HCT116 (cell line): Measurements from ENCODE around the gene ANKLE2. TPM values are rescaled to one million over a fixed set of nuclear protein-coding genes. Genes with fewer than 3 reads are reported as not detected.

Experiments
- ATAC-seq: fragments of 200-7000 bp; cut with Tn5 transposase; 2 replicates; pipeline ENCODE4 v1.9.1; 2020; ENCODE audit warnings: mild to moderate bottlenecking, moderate library complexity
- BruUV-seq: library from RNA; stranded (reverse); fragments of 400-500 nt; replicated peaks from 2 replicates; lab custom pipeline; 2021; lab: Mats Ljungman, UMichigan
- CTCF ChIA-PET: fragments of 300-600 bp; sonication (Branson Sonifier 250); formaldehyde crosslinking; loops from one replicate; lab custom pipeline; 2021; ENCODE audit warnings: antibody characterized with exemption; lab: Charles Lee
- POLR2A ChIA-PET: fragments of 300-600, 350-600 bp; sonication (Branson Sonifier 250); formaldehyde crosslinking; loops from one replicate; lab custom pipeline; 2021; ENCODE audit warnings: antibody characterized with exemption; lab: Charles Lee
- RAD21 ChIA-PET, 2 experiments: fragments of 300-600 bp; sonication (Branson Sonifier 250); formaldehyde crosslinking; loops; one replicate each; lab custom pipeline; 2023; ENCODE audit warnings: low total read pairs in 2 of 2; ENCODE audit not compliant: uncharacterized antibody in 2 of 2, unreplicated experiment in 2 of 2, low non-redundant PET in 1 of 2; lab: Charles Lee
- DNase-seq: peaks from one replicate; pipeline ENCODE4 v3.0.0-alpha.2; 2010; ENCODE audit warnings: low read depth, low spot score
- H2AFZ ChIP-seq: fragments of 200-600 bp; shearing (Covaris generic), sonication (generic); 2 replicates; pipeline ENCODE4 v1.6.1; 2017; ENCODE audit warnings: low read depth, mixed run types, mixed read lengths, antibody characterized with exemption, low read length; ENCODE audit not compliant: poor library complexity, severe bottlenecking
- H3K27ac ChIP-seq: 2 replicates; pipeline ENCODE4 v1.5.1; 2012; ENCODE audit warnings: low read depth, low read length
- H3K27me3 ChIP-seq: fragments of 200-600 bp; sonication (generic); 2 replicates; pipeline ENCODE4 v1.6.1; 2016; ENCODE audit warnings: mixed run types, low read length, mixed read lengths; ENCODE audit not compliant: insufficient read depth
- H3K36me3 ChIP-seq, 2 experiments: fragments of 200-500 bp in 1 of 2; fragments of 200-600 bp in 1 of 2; sonication (Bioruptor generic) in 1 of 2; sonication (generic) in 1 of 2; 2 replicates each; pipeline versions ENCODE4 v1.5.1 to v1.6.1; 2014 to 2016; ENCODE audit warnings: low read length in 2 of 2, inconsistent platforms in 1 of 2, mixed read lengths in 1 of 2, mixed run types in 1 of 2; ENCODE audit not compliant: insufficient read depth in 2 of 2, control insufficient read depth in 1 of 2
- H3K4me1 ChIP-seq, 2 experiments: fragments of 200-600 bp in 1 of 2; sonication (generic) in 1 of 2; 2 replicates each; pipeline versions ENCODE4 v1.5.1 to v1.6.1; 2012 to 2017; ENCODE audit warnings: low read length in 2 of 2, inconsistent platforms in 1 of 2, mild to moderate bottlenecking in 1 of 2, mixed read lengths in 1 of 2, mixed run types in 1 of 2, moderate library complexity in 1 of 2; ENCODE audit not compliant: insufficient read depth in 2 of 2, control insufficient read depth in 1 of 2
- H3K4me2 ChIP-seq: fragments of 200-600 bp; sonication (generic); 2 replicates; pipeline ENCODE4 v1.6.1; 2017; ENCODE audit warnings: mixed run types, low read length, mixed read lengths
- H3K4me3 ChIP-seq, 2 experiments: fragments of 200-600 bp in 1 of 2; sonication (generic) in 1 of 2; replicated peaks in 1 of 2; 2 replicates each; pipeline ENCODE4 v1.5.1; 2011 to 2016; ENCODE audit warnings: low read length in 2 of 2, control low read depth in 1 of 2, low read depth in 1 of 2, mild to moderate bottlenecking in 1 of 2, mixed read lengths in 1 of 2, mixed run types in 1 of 2
- H3K79me2 ChIP-seq: fragments of 200-600 bp; sonication (generic); 2 replicates; pipeline ENCODE4 v1.6.1; 2017; ENCODE audit warnings: mild to moderate bottlenecking, mixed run types, low read length, moderate library complexity, mixed read lengths; ENCODE audit not compliant: insufficient read depth
- H3K9ac ChIP-seq: fragments of 200-600 bp; sonication (generic); 2 replicates; pipeline ENCODE4 v1.6.1; 2016; ENCODE audit warnings: low read length, mixed read lengths
- H3K9me2 ChIP-seq: fragments of 200-600 bp; sonication (generic), shearing (Covaris generic); 2 replicates; pipeline ENCODE4 v1.6.1; 2017; ENCODE audit warnings: mixed run types, mild to moderate bottlenecking, moderate library complexity; ENCODE audit not compliant: insufficient read depth
- H3K9me3 ChIP-seq, 2 experiments: fragments of 200-500 bp in 1 of 2; fragments of 200-600 bp in 1 of 2; sonication (Bioruptor generic) in 1 of 2; sonication (generic) in 1 of 2; 2 replicates each; pipeline ENCODE4 v1.6.1; 2014 to 2017; ENCODE audit warnings: low read length in 2 of 2, mixed read lengths in 2 of 2, inconsistent platforms in 1 of 2, low read depth in 1 of 2, mild to moderate bottlenecking in 1 of 2, mixed run types in 1 of 2, moderate library complexity in 1 of 2; ENCODE audit not compliant: control insufficient read depth in 1 of 2, insufficient read depth in 1 of 2
- H4K20me1 ChIP-seq: fragments of 200-600 bp; sonication (generic), shearing (Covaris generic); 2 replicates; pipeline ENCODE4 v1.6.1; 2017; ENCODE audit warnings: mixed run types, mild to moderate bottlenecking, moderate library complexity; ENCODE audit not compliant: insufficient read depth
- CTCF ChIP-seq, 3 experiments: fragments of 200-600 bp in 1 of 3; sonication (generic) in 1 of 3; IDR thresholded peaks in 2 of 3; conservative IDR thresholded peaks in 1 of 3; 2 replicates each; pipeline ENCODE4 v1.5.1; 2012 to 2017; ENCODE audit warnings: low read depth in 2 of 3, low read length in 2 of 3, antibody characterized with exemption in 1 of 3, borderline replicate concordance in 1 of 3, control low read depth in 1 of 3, mild to moderate bottlenecking in 1 of 3, mixed read lengths in 1 of 3, mixed run types in 1 of 3, moderate library complexity in 1 of 3; ENCODE audit not compliant: insufficient read depth in 1 of 3
- EGR1 ChIP-seq: IDR thresholded peaks from 2 replicates; pipeline ENCODE4 v1.6.1; 2012; ENCODE audit warnings: low read depth
- EZH2 ChIP-seq: fragments of 200-600 bp; sonication (generic); IDR thresholded peaks from 2 replicates; pipeline ENCODE4 v1.6.1; 2017; ENCODE audit warnings: antibody characterized with exemption, mixed run types
- FOSL1 ChIP-seq: IDR thresholded peaks from 2 replicates; pipeline ENCODE4 v1.6.1; 2012; ENCODE audit warnings: low read depth
- POLR2AphosphoS5 ChIP-seq: IDR thresholded peaks from 2 replicates; pipeline ENCODE4 v1.6.1; 2011; ENCODE audit warnings: mild to moderate bottlenecking, low read depth, low read length, moderate library complexity
- RAD21 ChIP-seq: IDR thresholded peaks from 2 replicates; pipeline ENCODE4 v1.6.1; 2012; ENCODE audit warnings: low read depth, mild to moderate bottlenecking
- ZFX ChIP-seq: fragments of 450-650 bp; IDR thresholded peaks from 2 replicates; pipeline ENCODE4 v1.6.1; 2017
- intact Hi-C: fragments of 100-400 bp; cut with micrococcal nuclease; formaldehyde crosslinking; loops from 2 replicates; pipeline ENCODE4 v1.10.0; 2022
- total RNA-seq: library from RNA; stranded (reverse); gene quantifications from one replicate; pipeline ENCODE4 v1.2.1, GENCODE V29; 2021; ENCODE audit not compliant: unreplicated experiment
- TF ChIP-seq, protein P1 (sequence below): IDR thresholded peaks from 2 replicates; pipeline ENCODE4 v1.6.1; 2011; ENCODE audit warnings: mild to moderate bottlenecking, low read length, moderate library complexity; ENCODE audit not compliant: insufficient replicate concordance; ENCODE audit errors: extremely low read depth

Gene ANKLE2
- total RNA-seq, 1 experiment from 2014 or later: 68.8 TPM

- no peak overlapping the region for H3K4me2 ChIP-seq
- TF ChIP-seq EZH2 (no peak), EGR1 (no peak), RAD21 (no peak), POLR2AphosphoS5 (no peak), ZFX (no peak), FOSL1 (no peak), CTCF (IDR thresholded peaks at IDR 0.05 in 2 of 3, conservative IDR thresholded peaks at IDR 0.05 in 1 of 3; ENCODE audit: borderline replicate concordance in 1 of 3, insufficient read depth in 1 of 3, low read depth in 2 of 3, low read length in 2 of 3) (no peak)
- TF ChIP-seq, protein P1, sequence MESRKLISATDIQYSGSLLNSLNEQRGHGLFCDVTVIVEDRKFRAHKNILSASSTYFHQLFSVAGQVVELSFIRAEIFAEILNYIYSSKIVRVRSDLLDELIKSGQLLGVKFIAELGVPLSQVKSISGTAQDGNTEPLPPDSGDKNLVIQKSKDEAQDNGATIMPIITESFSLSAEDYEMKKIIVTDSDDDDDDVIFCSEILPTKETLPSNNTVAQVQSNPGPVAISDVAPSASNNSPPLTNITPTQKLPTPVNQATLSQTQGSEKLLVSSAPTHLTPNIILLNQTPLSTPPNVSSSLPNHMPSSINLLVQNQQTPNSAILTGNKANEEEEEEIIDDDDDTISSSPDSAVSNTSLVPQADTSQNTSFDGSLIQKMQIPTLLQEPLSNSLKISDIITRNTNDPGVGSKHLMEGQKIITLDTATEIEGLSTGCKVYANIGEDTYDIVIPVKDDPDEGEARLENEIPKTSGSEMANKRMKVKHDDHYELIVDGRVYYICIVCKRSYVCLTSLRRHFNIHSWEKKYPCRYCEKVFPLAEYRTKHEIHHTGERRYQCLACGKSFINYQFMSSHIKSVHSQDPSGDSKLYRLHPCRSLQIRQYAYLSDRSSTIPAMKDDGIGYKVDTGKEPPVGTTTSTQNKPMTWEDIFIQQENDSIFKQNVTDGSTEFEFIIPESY: no peak
- TF ChIP-seq, all 23 proteins: peak for 0
- Histone ChIP-seq H4K20me1 (0 out of 2 replicates have a peak, but pooled peaks cover 7% of the 10 kb centered on the region), H2AFZ (no peak overlapping the region), H3K9me3 (no peaks in the 10 kb centered on the region), H3K4me3 (no peak overlapping the region), H3K9ac (no peak overlapping the region), H3K27me3 (no peaks in the 10 kb centered on the region), H3K79me2 (peaks cover 45% of the 10 kb centered on the region), H3K9me2 (no peaks in the 10 kb centered on the region), H3K4me1 (no peaks in the 10 kb centered on the region), H3K36me3 (peaks cover 63 to 67% of the 10 kb centered on the region in 2 experiments), H3K27ac (no peak overlapping the region)
- DNase-seq: no peak
- no TSS peak for BruUV-seq
- POLR2A ChIA-PET: no interaction called here
- intact Hi-C loops: no loop called here
- CTCF ChIA-PET: no interaction called here
- RAD21 ChIA-PET: no interaction called here
- ATAC-seq: no peak
These were observed 20.0 kb downstream of the ANKLE2 start for GRCh38 chr12:132741620-132742019.
